NCI-H187 (cell line): ENCODE results near the gene PTPN3.

Source experiments
- DNase-seq, 2 experiments: peaks; one replicate each; lab custom pipeline; 2025; lab: John Stamatoyannopoulos, UW

Gene PTPN3

DNA sequence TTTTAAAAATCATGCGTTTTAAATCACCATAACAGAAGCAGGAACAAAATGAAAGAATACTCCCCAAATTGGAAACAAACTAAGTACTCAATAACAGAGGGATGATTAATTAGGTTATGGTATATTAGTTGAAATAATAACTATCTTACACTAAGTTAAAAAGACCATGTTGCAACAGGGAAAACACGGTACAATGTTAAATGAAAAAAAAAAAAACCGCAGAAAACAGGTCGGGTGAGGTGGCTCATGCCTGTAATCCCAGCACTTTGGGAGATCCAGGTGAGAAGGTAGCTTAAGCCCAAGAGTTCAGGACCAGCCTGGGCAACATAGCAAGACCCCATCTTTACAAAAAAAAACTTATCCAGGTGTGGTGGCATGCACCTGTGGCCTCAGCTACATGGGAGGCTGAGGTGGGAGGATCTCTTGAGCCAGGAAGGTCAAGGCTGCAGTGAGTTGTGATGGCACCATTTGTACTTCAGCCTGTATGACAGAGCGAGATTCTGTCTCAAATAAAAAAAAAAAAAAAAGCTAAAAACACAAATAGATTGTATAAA is 2.4 kb upstream of the PTPN3 start:
- DNase-seq = no peak

GRCh38 chr9:109499631-109500410 is 1.7 kb upstream of the PTPN3 start:
- no peak for DNase-seq

- DNase-seq = no peak
These were observed 1.1 kb upstream of the PTPN3 start for GRCh38 chr9:109499093-109499630.

GRCh38 chr9:109497226-109498153 is 617 bp downstream of the PTPN3 start:
- no peak for DNase-seq

DNA sequence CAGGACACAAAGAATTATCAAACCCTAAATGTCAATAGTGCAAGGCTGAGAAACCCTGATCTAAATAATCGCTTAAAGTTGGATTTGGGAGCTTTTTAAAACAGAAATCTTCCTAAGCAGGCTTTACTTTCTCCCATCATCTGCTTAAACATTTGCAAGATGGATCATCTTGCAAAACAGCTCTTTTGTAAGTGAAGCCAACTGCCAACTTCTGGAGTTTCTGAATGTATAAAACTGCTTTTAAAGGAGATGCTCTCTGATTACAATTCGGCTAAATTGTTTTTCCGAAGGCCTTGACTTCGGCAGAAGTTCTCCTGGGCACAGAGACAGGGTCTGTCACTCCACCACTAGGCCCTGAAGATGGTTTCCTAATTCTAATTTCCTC is 1.3 kb downstream of the PTPN3 start:
- no peak for DNase-seq

DNA sequence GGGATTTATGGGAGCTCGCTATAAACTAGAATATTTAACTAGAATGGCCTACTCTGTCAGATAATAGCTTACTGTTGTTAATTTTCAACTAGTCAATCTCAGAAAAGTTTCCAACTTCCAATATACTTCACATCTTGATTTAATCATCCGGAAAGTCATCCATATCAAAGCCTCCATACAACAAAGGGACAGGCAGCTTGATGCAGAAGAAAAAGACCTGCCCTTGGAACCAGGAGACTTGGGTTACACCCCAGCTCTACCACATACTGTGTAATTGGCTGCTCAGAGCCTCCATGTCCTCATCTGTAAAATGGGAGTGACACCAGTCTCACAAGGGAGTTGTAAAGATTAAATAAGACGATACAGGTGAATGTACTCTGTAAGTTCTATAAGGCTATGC is 1.9 kb downstream of the PTPN3 start:
- DNase-seq = no peak

GRCh38 chr9:109493648-109494047 is 4.5 kb downstream of the PTPN3 start:
- DNase-seq = no peak

GRCh38 chr9:109491590-109491989 is 6.5 kb downstream of the PTPN3 start:
- no peak for DNase-seq

GRCh38 chr9:109488791-109489492 is 9.2 kb downstream of the PTPN3 start:
- DNase-seq = no peak

DNA sequence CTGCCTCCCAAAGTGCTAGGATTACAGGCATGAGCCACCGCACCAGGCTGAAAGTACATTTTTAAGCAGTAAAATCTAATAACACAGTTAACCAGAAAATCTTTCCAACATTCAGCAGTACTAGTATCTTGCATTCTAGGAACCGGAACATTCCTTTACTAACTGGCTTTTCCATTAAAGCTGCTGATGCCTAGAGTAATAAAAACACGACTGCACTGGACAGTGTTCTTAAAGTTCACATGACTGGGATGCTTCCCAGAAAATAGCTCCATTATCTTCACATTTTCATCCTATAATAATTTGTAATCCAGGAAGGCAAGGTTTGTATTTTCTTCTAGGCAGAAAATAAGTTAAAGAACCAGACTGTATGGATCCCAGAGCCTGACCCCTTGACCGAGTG is 9.8 kb downstream of the PTPN3 start:
- DNase-seq = no peak

DNA sequence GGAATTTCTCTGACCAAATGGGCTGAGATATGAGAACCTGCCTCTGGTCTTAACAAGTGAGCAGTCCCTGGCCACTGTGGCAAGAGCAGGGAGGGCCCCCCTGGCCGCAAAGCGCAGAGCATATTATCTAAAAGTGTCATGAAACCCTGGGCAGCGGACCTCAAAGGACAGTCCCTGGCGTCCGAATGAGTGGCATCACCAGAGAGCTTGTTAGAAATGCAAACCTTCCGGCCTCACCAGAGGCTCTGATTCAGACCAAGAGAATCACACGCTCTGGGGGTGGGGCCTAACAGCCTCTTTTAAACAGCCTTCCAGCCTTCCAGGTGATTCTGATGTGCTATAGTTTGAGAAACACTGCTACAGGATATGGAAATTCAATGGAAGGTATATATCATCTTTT is 10.9 kb downstream of the PTPN3 start:
- no peak for DNase-seq

DNA sequence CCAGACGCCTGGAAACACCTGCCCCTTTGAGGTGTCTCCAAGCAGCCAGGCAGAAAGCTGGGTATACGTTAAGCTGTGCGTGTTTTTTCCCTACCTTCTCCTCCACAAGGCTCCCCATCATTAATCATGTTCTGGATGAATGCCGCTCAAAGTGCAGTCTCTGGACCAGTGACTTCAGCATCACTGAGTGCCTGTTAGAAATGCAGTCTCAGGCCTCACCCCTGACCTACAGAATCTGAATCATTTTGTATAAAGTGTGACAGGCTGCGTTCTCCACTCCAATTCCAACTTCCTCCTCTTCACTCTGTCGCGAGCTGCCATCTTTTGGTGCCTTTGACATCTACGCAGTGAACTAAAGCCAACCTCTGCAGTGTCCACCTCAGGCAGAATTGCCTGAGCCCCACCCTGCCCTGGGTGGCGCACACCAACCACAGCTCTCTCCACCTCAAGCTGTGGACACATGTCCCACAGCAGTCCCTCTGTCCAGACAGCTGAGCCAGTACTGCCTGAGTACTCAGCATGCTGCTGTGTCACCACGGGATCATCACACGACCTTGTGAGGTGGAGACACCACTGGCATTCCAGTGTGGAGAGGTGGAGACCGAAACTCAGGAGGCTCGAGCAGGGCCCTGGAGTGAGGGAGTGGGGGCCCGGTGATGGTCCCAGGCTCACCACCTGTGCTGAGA is 14.2 kb downstream of the PTPN3 start:
- peak; percentile 53 to 59 for DNase-seq

DNA sequence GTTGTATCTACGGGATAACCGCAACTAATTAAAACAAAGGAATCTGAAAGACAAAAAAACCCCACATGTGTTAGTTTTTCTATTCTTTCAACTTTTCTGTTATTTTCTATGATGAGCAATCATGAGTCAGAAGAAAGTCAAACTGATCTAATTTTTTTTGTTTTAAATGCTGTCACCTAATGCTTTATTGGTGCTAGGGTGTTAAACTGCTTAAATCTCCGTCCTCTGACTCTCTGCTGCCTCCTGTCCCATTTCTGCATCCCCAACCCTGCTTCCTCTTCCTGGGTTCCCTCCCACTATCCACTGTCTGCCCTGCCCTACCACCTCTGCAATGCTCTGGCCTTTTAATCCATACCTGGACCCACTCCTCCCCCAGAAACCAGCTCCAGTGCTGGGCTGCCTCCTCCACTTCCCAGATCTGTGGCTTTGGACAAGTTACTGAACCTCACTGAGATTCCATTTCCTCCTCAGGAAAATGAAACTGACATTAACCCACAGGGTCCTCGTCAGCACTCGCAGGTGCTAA is 15.7 kb downstream of the PTPN3 start:
- DNase-seq = no peak

- no peak for DNase-seq
These were observed 16.3 kb downstream of the PTPN3 start for GRCh38 chr9:109481856-109482255.

GRCh38 chr9:109479822-109480221 is 18.3 kb downstream of the PTPN3 start:
- DNase-seq = no peak

DNA sequence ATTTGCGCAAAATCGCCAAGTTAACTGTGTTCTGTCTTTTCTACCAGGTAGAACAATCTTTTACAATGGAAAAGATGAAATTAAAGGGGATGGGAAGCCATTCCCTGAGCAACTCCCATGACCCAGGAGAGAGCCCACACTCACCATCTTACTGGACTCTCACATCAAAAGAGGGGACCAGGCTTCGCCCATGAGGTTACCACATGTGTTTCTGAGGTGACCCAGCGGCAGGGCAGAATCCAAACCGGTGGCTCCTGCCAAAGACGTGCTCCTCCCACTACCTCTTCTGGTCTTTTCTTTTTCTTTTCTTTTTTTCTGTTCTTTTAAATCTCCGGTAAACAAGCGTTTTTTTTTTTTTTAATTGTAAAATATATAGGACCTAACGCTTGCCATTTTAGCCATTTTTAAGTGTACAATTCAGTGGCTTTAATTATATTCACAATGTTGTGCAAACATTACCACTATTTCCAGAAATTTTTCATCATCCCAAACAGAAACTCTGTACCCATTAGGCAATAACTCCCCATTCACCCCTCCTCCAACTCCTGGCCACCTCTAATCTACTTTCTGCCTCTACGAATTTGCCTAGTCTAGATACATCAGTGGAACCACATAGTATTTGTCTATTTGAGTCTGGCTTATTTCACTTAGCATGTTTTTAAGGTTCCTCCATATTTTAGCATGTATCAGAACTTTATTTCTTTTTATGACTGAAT is 19.3 kb downstream of the PTPN3 start:
- DNase-seq = no peak

GRCh38 chr9:109478051-109478563 is 20.0 kb downstream of the PTPN3 start:
- no peak for DNase-seq

DNA sequence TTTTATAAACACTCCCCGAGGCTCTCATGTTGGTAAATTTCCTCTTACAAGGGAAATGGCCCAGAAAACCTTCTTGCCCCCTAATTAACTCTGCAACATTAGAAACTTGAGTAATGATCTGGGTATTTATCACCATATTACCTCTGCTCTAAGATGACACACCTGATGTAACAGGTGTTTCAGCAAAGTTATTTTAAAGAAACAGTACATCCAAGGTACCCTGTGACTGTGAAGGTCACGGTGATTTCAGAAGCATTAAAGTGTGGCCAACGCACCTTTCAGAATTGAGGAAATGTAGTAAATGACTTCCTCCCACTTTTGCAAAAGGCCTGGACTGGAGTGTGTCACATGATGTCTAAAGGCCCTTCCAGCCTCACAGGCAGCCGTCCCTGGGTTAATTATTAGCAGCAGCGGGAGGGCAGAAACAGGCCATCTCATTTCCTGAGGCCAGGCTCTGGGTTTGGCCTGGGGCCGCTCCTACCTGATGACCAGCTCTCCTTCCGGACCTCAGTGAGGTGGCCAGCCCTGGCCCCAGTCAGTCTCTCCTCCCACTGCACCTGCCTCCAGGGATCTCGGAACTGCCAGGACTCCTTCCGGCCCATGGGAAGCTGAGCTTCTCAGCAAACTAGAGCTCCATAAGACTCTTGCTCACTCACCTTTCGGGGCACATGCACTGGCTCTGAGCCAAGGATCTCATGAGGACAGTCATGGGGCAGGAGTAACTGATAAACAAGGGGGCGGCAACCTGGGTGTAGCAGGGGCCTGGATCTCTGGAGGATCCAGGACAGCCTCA is 20.7 kb downstream of the PTPN3 start:
- peak in 1 of 2 experiments; percentile 25 for DNase-seq

- no peak for DNase-seq
These were observed 21.4 kb downstream of the PTPN3 start for GRCh38 chr9:109476642-109477257.
